Activated naive CD4-positive, alpha-beta T cell treated with anti-CD3 and anti-CD28 coated beads for 36 hours (primary cell): ENCODE data around the gene CEPT1. TPM values are rescaled to one million over a fixed set of nuclear protein-coding genes. Genes with fewer than 3 reads are reported as not detected.
"Not testable (repeated sequence)": the region's sequence is repeated elsewhere in the genome, so short reads cannot be mapped to it uniquely, and the experiment has no call there.

Source experiments
- CTCF ChIA-PET: fragments of 350-600 bp; sonication (Branson Sonifier 250); formaldehyde crosslinking; loops from one replicate; lab custom pipeline; 2021; ENCODE audit warnings: antibody characterized with exemption; lab: Charles Lee
- DNase-seq: peaks from one replicate; pipeline ENCODE4 v3.0.0-alpha.2; 2020
- H3K27ac Mint-ChIP-seq: one replicate; pipeline ENCODE4 v1.8.0; 2021; ENCODE audit warnings: mild to moderate bottlenecking, mixed read lengths
- H3K27me3 Mint-ChIP-seq: one replicate; pipeline ENCODE4 v1.8.0; 2021; ENCODE audit warnings: low read depth, mixed read lengths
- H3K36me3 Mint-ChIP-seq: one replicate; pipeline ENCODE4 v1.8.0; 2021; ENCODE audit warnings: low read depth, mixed read lengths
- H3K4me1 Mint-ChIP-seq: one replicate; pipeline ENCODE4 v1.8.0; 2021; ENCODE audit warnings: low read depth, mixed read lengths
- H3K4me3 Mint-ChIP-seq: one replicate; pipeline ENCODE4 v1.8.0; 2021; ENCODE audit warnings: mild to moderate bottlenecking, moderate library complexity, mixed read lengths
- H3K9me3 Mint-ChIP-seq: one replicate; pipeline ENCODE4 v1.8.0; 2021; ENCODE audit warnings: mixed read lengths
- intact Hi-C: fragments of 100-400 bp; cut with micrococcal nuclease; formaldehyde crosslinking; loops from one replicate; pipeline ENCODE4 v1.15.1; 2023
- total RNA-seq, 2 experiments: library from RNA; stranded (reverse); gene quantifications; one replicate each; pipeline ENCODE4 v1.2.3, GENCODE V29; 2021

Gene CEPT1
- 10 to 100 TPM; 29.0 to 30.3 TPM for total RNA-seq

DNA sequence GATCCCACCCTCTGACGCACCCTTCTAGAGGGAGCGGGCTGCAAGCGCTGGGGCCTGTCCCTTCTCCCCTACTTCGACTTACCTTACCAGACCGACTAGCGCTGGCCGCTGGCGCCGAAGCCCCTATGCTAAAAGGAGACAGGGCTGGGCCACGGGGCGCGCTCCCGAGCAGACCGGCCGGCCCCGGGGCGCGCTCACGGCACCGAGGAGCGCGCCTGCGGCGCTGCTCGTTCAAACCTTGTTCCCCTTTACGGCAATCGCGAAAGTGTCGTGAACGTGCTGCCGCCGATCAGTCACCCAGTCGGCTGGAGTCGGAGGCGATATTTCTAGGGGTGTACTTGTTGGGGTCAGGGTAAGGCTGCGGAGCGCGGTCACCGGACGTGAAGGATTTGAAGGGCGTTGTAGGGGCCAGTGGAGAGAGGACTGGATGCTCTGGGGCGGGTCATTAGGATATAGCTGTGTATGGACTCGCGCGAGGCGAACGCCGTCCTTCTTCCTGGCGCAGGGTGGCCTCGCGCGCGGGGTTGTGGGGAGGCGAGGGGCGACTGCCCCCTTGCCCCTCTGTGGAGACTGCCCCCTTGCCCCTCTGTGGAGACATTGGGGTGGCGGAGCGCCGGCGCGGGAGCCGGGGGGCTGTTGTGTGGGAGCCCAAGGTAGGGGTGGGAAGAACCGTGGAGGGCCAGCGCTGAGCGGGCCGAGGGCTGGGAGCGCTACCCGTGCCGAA is at the start of gene CEPT1, which contains the start of gene DRAM2:
CEPT1 (plus strand) TSS at position 268 of the 724 bp plus-strand sequence. CDS start 7,492 bp downstream, outside the sequence.
DRAM2 (minus strand) TSS at position 138 of the 724 bp plus-strand sequence. CDS start 8,539 bp downstream, outside the sequence.
- CTCF ChIA-PET, result interaction anchor here (0.8 to 1.5 kb wide), 7 partner anchors 35 to 110 kb away, joined by 3 to 7 read pairs (median 3); no protein-coding TSS in a partner anchor
- intact Hi-C loops, result loop anchor here (1.0 to 5.0 kb wide), 9 partner anchors 58 to 617 kb away; partner anchors contain the start of genes ATP5PB, DDX20, LRIF1 and WDR77
- Mint-ChIP-seq H3K9me3 (no peaks in the 10 kb centered on the region), H3K36me3 (peaks cover 14% of the 10 kb centered on the region), H3K27me3 (no peaks in the 10 kb centered on the region), H3K4me3 (peak within 1 kb of the TSS; percentile 94), H3K4me1 (peaks cover 49% of the 10 kb centered on the region), H3K27ac (peak within 1 kb of the TSS; percentile 91)
- peak; percentile 98 for DNase-seq

DNA sequence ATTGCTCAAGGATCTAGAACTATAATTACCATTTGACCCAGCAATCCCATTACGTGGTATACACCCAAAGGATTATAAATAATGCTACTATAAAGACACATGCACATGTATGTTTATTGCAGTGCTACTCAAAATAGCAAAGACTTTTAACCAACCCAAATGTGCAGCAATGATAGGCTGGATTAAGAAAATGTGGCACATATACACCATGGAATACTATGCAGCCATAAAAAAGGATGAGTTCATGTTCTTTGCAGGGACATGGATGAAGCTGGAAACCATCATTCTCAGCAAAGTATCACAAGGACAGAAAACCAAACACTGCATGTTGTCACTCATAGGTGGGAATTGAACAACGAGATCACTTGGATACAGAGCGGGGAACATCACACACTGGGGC is 44.6 kb upstream of the CEPT1 start:
- intact Hi-C loops, H3K4me1 Mint-ChIP-seq, H3K27me3 Mint-ChIP-seq, CTCF ChIA-PET, H3K4me3 Mint-ChIP-seq, DNase-seq, H3K36me3 Mint-ChIP-seq, H3K27ac Mint-ChIP-seq: not testable (repeated sequence)
- peaks cover 27% of the 10 kb centered on the region for H3K9me3 Mint-ChIP-seq

DNA sequence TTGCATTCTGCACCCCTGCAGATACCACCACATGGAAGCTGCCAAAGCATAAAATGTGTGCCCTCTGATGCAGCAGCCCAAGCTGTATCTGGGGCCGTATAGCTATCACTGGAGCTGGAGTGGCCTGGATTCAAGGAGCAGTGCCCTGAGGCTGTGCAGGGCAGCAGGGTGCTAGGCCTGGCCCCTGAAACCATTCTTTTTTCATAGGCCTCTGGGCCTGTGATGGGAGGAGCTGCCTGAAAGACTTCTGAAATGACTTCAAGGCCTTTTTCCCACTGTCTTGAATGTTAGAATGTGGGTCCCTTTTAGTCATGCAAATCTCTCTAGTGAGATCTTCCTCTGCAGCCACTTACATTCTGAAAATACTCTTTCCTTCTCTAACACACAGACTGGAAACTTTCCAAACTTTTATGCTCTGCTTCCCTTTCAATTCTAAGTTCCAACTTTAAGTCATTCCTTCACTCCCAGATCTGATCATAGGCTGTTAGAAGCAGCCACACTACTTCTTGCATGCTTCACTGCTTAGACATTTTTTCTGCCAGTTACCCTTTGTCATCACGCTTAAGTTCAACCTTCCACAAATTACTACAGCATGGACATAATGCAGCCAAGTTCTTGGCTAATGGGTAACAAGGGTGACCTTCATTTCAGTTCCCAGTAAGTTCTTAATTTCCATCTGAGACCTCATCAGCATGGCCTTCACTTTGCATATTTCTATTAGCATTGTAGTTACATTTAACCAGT is 42.5 kb upstream of the CEPT1 start:
- no peaks in the 10 kb centered on the region for H3K4me1 Mint-ChIP-seq
- no peak overlapping the region for H3K4me3 Mint-ChIP-seq
- intact Hi-C loops, result no loop called here
- no peak overlapping the region for H3K27ac Mint-ChIP-seq
- H3K27me3 Mint-ChIP-seq, result no peaks in the 10 kb centered on the region
- CTCF ChIA-PET, result no interaction called here
- peaks cover 42% of the 10 kb centered on the region for H3K9me3 Mint-ChIP-seq
- DNase-seq, result no peak
- H3K36me3 Mint-ChIP-seq, result peaks cover 1% of the 10 kb centered on the region

DNA sequence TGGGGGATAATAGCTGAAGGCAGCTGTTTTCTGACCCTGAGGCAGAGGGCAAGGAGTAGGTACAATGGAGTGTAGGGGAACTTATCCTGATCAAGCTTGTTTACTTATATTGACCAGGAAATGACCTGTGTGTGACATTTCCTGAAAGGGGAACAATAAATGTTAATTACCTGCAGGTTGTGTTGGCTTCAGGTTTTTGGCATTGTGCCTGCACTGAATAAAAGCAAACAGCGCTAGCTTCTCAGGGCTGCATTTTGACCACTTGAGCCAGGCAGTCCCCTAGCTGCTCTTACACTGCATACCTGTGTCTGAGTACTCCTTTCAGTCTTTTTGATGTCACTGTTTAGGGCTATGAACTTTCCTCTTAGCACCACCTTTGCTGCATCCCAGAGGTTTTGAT is 40.7 kb upstream of the CEPT1 start:
- Mint-ChIP-seq H3K27ac (no peak overlapping the region), H3K4me3 (no peak overlapping the region), H3K36me3 (peaks cover 1% of the 10 kb centered on the region), H3K4me1 (no peaks in the 10 kb centered on the region), H3K27me3 (no peaks in the 10 kb centered on the region), H3K9me3 (peaks cover 38% of the 10 kb centered on the region)
- CTCF ChIA-PET, result no interaction called here
- DNase-seq, result no peak
- intact Hi-C loops, result no loop called here

DNA sequence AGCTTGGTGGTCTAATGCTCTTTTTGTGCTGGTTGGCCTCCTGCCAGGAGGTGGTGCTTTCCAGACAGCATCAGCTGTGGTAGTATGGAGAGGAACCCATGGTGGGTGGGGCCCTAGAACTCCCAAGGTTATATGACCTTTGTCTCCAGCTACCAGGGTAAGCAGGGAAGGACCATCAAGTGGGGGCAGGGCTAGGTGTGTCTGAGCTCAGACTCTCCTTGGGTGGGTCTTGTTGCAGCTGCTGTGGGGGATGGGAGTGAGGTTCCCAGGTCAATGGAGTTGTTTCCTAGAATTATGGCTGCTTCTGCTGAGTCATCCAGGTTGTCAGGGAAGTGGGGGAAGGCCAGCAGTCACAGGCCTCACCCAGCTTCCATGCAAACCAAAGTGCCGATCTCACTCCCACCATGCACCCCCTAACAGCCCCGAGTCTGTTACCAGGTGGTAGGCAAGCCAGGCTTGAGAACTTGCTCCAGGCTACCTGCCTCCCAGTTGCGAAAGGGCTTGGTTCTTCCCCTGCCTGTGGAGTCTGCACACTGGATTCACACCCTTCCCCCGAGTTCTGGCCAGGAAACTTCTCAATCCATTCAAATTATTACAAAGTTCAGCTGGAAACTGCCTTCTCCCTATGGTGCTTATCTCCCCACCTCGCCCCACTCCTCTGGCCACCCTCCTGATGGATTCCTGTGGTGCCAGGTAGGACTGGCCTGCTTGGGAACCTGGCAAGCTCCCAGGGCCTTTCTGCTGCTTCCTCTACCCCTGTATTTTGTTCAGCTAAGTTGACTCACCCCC is 38.0 kb upstream of the CEPT1 start:
- intact Hi-C loops, result no loop called here
- CTCF ChIA-PET, result no interaction called here
- Mint-ChIP-seq H3K9me3 (peaks cover 31% of the 10 kb centered on the region), H3K27ac (no peak overlapping the region), H3K4me3 (no peak overlapping the region), H3K36me3 (peaks cover 1% of the 10 kb centered on the region), H3K4me1 (no peaks in the 10 kb centered on the region), H3K27me3 (no peaks in the 10 kb centered on the region)
- no peak for DNase-seq

DNA sequence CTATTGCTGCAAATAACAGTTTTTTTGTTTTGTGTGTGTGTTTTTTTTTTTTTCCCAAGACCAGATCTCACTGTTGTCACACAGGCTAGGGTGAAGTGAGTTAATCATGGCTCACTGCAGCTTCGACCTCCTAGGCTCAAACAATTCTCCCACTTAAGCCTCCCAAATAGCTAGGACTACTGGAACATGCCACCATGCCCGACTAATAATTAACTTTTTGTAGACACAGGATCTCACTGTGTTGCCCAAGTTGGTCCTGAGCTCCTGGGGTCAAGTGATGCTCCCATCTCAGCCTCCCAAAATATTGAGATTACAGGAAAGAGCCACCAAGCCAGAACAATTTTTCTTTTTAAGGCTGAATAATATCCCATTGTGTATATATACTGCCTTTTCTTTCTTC is 35.0 kb upstream of the CEPT1 start:
- DNase-seq, result no peak
- Mint-ChIP-seq H3K27me3 (no peaks in the 10 kb centered on the region), H3K27ac (no peak overlapping the region), H3K9me3 (peaks cover 24% of the 10 kb centered on the region), H3K36me3 (peaks cover 5% of the 10 kb centered on the region), H3K4me1 (no peaks in the 10 kb centered on the region), H3K4me3 (no peak overlapping the region)
- intact Hi-C loops, result no loop called here
- CTCF ChIA-PET, result interaction anchor here (1.2 kb wide), 1 partner anchor 74 kb away, joined by 4 read pairs; no protein-coding TSS in a partner anchor

DNA sequence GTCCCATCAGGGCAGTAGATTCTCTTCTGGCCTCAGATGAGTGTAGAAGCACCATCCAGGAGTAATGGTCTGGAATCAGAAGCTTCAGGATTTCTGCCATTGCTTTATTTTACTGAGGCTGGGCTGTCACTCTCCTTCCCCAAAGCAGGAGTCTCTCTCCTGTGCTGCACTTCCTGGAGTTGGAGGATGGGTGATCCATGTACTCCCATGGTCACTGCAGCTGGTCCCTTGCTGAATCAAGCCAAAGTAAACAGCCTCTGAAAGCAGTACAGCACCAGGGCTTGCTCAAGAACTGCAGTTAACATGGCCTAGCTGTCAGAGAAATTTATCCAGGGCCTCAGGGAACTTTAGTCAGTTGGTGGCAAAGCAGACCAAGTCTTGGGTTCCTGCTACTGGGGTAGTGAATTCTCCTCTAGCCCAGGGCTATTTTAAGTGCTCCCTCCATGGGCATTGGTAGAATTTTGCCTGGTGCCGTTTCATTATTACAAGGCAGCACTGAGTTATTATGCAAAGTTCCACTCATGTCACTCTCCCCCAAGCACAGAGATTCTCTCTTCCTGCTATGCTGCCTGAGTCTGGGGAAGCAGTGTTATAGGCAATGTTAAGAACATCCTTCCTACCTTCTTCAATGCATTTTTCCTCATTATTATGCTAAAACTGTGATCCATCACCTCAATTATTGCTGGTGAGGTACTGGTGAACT is 29.7 kb upstream of the CEPT1 start:
- Mint-ChIP-seq H3K27me3 (no peaks in the 10 kb centered on the region), H3K4me1 (no peaks in the 10 kb centered on the region), H3K4me3 (no peak overlapping the region), H3K36me3 (peaks cover 6% of the 10 kb centered on the region), H3K27ac (no peak overlapping the region), H3K9me3 (peaks cover 6% of the 10 kb centered on the region)
- DNase-seq, result no peak
- intact Hi-C loops, result no loop called here
- CTCF ChIA-PET, result no interaction called here

DNA sequence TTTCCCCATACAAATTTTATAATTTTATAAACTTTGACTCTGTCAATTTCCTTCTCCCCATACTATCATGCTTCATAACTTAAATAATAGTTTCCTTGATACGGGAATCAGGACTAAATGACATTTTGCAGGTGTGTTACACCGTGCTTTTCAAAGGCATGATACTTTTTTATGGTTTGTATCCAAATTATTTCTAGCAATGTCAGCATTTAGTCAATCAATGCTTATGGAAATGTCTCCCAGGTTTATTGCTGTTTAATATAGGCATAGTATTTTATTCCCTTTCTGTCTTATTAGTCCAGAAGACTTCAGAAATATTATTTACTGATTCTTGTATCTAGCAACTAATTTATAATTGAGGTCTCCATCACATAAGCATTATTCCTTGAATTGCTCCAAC is 23.5 kb upstream of the CEPT1 start:
- no peak overlapping the region for H3K4me3 Mint-ChIP-seq
- CTCF ChIA-PET, result no interaction called here
- intact Hi-C loops, result no loop called here
- H3K9me3 Mint-ChIP-seq, result no peaks in the 10 kb centered on the region
- H3K4me1 Mint-ChIP-seq, result no peaks in the 10 kb centered on the region
- no peaks in the 10 kb centered on the region for H3K27me3 Mint-ChIP-seq
- peaks cover 11% of the 10 kb centered on the region for H3K36me3 Mint-ChIP-seq
- no peak for DNase-seq
- H3K27ac Mint-ChIP-seq, result no peak overlapping the region

DNA sequence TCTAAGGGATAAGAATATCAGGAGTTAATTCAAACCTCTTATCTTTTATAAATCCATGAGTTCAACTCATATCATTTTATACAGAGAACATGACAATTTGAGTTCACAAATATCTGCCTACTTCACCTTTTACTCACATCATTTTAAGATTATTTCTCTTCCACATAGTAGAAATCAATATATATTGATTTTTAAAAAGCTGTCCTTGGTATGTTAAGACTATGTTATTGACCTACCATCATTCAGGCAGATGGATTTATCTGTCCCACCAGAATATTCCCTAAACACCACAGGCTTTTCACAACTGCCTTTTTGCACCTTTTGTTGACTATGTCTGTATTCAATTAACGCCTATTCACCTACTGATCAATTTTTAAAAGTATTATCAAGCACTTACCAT is 13.7 kb upstream of the CEPT1 start:
- Mint-ChIP-seq H3K4me3 (no peak overlapping the region), H3K27ac (no peak overlapping the region), H3K27me3 (no peaks in the 10 kb centered on the region), H3K36me3 (peaks cover 19% of the 10 kb centered on the region), H3K9me3 (no peaks in the 10 kb centered on the region), H3K4me1 (peaks cover 21% of the 10 kb centered on the region)
- intact Hi-C loops, result no loop called here
- DNase-seq, result no peak
- CTCF ChIA-PET, result no interaction called here

DNA sequence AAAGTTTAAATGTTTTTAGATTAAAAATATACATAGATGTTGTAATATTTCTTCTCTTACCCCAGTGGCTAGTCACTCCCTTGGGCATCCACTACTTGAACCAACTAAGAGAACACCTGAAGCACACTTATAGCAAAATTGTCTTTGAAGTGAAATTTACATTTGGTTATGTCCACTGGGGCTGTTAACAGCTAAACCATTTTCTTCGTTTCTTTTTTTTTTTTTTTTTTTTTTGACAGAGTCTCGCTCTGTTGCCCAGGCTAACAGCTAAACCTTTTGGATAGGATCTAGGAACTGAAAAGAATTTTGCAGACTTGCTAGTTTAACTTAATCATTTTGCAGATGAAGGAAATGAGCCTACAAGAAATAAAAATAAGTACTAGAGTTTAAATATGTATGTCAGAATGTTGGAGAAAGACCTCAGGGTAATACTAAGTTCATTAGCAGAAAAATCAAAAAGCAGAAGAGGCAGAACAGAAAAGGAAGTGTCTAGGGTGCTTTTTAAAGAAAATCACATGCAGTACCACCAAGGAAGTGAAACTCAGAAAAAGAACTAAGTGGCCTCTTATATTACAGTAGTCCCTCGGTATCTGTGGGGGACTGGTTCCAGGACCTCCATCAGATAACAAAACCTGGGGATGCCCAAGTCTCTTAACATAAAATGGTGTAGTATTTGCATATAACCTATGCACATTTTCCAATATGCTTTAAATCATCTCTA is 11.9 kb upstream of the CEPT1 start:
- no peak overlapping the region for H3K27ac Mint-ChIP-seq
- intact Hi-C loops, result no loop called here
- DNase-seq, result no peak
- CTCF ChIA-PET, result no interaction called here
- H3K9me3 Mint-ChIP-seq, result no peaks in the 10 kb centered on the region
- H3K4me1 Mint-ChIP-seq, result peaks cover 29% of the 10 kb centered on the region
- H3K4me3 Mint-ChIP-seq, result no peak overlapping the region
- peaks cover 23% of the 10 kb centered on the region for H3K36me3 Mint-ChIP-seq
- H3K27me3 Mint-ChIP-seq, result no peaks in the 10 kb centered on the region

DNA sequence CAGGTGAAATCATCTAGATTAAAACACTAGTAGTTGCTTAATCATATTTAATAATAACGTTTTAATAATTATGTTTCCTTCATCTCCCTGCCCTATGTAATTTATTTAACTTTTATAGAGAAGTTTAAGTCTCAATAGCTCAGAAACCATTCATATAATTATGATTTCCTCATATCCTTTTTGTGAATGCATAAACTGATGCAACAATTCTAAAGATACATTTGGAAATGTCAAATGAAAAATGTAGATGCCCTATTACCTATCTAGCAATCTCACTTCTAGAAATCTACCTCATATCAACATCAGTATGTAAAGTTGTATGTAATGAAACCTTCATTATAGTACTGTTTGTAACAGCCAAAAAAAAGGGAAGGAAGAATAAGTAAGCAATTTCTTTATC is 10.6 kb upstream of the CEPT1 start:
- Mint-ChIP-seq H3K27me3 (no peaks in the 10 kb centered on the region), H3K36me3 (peaks cover 21% of the 10 kb centered on the region), H3K4me3 (no peak overlapping the region), H3K4me1 (peaks cover 32% of the 10 kb centered on the region), H3K9me3 (no peaks in the 10 kb centered on the region), H3K27ac (no peak overlapping the region)
- no peak for DNase-seq
- CTCF ChIA-PET, result no interaction called here
- intact Hi-C loops, result no loop called here
